Activated CD8-positive, alpha-beta memory T cell treated with anti-CD3 and anti-CD28 coated beads, Interleukin-2, amount 50 U/mL, for 4 hours (primary cell): Measurements from ENCODE around the gene PHACTR1.
A peak's percentile ranks its signal among the peaks of the same experiment; 100 is the strongest.
"Not testable (repeated sequence)": the region's sequence is repeated elsewhere in the genome, so short reads cannot be mapped to it uniquely, and the experiment has no call there.

ENCODE experiments used
- DNase-seq: peaks from one replicate; pipeline ENCODE4 v3.0.0-alpha.2; 2020

The PHACTR1 gene

GRCh38 chr6:13216236-13217014, 499.9 kb downstream of the PHACTR1 start:
- DNase-seq = no peak

- no peak for DNase-seq
Measured at GRCh38 chr6:13217206-13217905, 500.8 kb downstream of the PHACTR1 start.

GRCh38 chr6:13220266-13220665, 503.7 kb downstream of the PHACTR1 start:
- no peak for DNase-seq

- no peak for DNase-seq
Measured at GRCh38 chr6:13222048-13222447, 505.5 kb downstream of the PHACTR1 start.

- no peak for DNase-seq
Measured at GRCh38 chr6:13226071-13226470, 509.5 kb downstream of the PHACTR1 start.

GRCh38 chr6:13228264-13229204, 512.0 kb downstream of the PHACTR1 start:
- no peak for DNase-seq

GRCh38 chr6:13229205-13230085, 512.9 kb downstream of the PHACTR1 start:
- peak; percentile 38 for DNase-seq

- DNase-seq = no peak
Measured at GRCh38 chr6:13233106-13233505, 516.5 kb downstream of the PHACTR1 start.

- no peak for DNase-seq
Measured at GRCh38 chr6:13234130-13234529, 517.6 kb downstream of the PHACTR1 start.

GRCh38 chr6:13235339-13235738, 518.8 kb downstream of the PHACTR1 start:
- no peak for DNase-seq

GRCh38 chr6:13237318-13237717, 520.8 kb downstream of the PHACTR1 start:
- DNase-seq = no peak

GRCh38 chr6:13238017-13238416, 521.5 kb downstream of the PHACTR1 start:
- DNase-seq = no peak

GRCh38 chr6:13238640-13239216, 522.2 kb downstream of the PHACTR1 start:
- DNase-seq = no peak

GRCh38 chr6:13239530-13240455, 523.2 kb downstream of the PHACTR1 start:
- DNase-seq = no peak

GRCh38 chr6:13241364-13241763, 524.8 kb downstream of the PHACTR1 start:
- no peak for DNase-seq

GRCh38 chr6:13242178-13242577, 525.6 kb downstream of the PHACTR1 start:
- no peak for DNase-seq

- DNase-seq = no peak
Measured at GRCh38 chr6:13242590-13242989, 526.0 kb downstream of the PHACTR1 start.

- DNase-seq = no peak
Measured at GRCh38 chr6:13243033-13243432, 526.5 kb downstream of the PHACTR1 start.

GRCh38 chr6:13243745-13244144, 527.2 kb downstream of the PHACTR1 start:
- not testable (repeated sequence) for DNase-seq

- DNase-seq = no peak
Measured at GRCh38 chr6:13247627-13248026, 531.1 kb downstream of the PHACTR1 start.

GRCh38 chr6:13248053-13248452, 531.5 kb downstream of the PHACTR1 start:
- DNase-seq = no peak
